WTC11 (cell line): Measurements from ENCODE around the gene GCM1.

Source experiments
- CREB1 ChIP-seq: sonication (generic); formaldehyde crosslinking; IDR thresholded peaks from 2 replicates; pipeline ENCODE4 v1.8.0; 2023; ENCODE audit warnings: mild to moderate bottlenecking, missing genetic modification reagents
- CTCF ChIP-seq: fragments of 200-600 bp; IDR thresholded peaks from 2 replicates; pipeline ENCODE4 v1.8.0; 2022; ENCODE audit warnings: antibody characterized with exemption
- ESRRA ChIP-seq: sonication (generic); formaldehyde crosslinking; IDR thresholded peaks from 2 replicates; pipeline ENCODE4 v1.8.1; 2022; ENCODE audit warnings: mild to moderate bottlenecking, missing genetic modification reagents, borderline replicate concordance
- HMGXB4 ChIP-seq: sonication (generic); formaldehyde crosslinking; IDR thresholded peaks from 2 replicates; pipeline ENCODE4 v1.8.1; 2023; ENCODE audit warnings: mild to moderate bottlenecking, moderate library complexity, missing genetic modification reagents
- NFE2L1 ChIP-seq: sonication (generic); formaldehyde crosslinking; IDR thresholded peaks from 2 replicates; pipeline ENCODE4 v1.8.1; 2023; ENCODE audit warnings: missing genetic modification reagents
- NR3C1 ChIP-seq: sonication (generic); formaldehyde crosslinking; conservative IDR thresholded peaks from 2 replicates; pipeline ENCODE4 v1.8.1; 2023; ENCODE audit warnings: low read depth, mild to moderate bottlenecking, missing genetic modification reagents
- RORB ChIP-seq: fragments of 250-450 bp; sonication (Bioruptor Pico); IDR thresholded peaks from 2 replicates; pipeline ENCODE4 v1.9.0; 2021; ENCODE audit warnings: mild to moderate bottlenecking
- TEAD1 ChIP-seq: sonication (generic); formaldehyde crosslinking; IDR thresholded peaks from 2 replicates; pipeline ENCODE4 v1.8.0; 2022; ENCODE audit warnings: mild to moderate bottlenecking, missing genetic modification reagents
- USF1 ChIP-seq: sonication (generic); formaldehyde crosslinking; IDR thresholded peaks from 2 replicates; pipeline ENCODE4 v1.8.0; 2022; ENCODE audit warnings: mild to moderate bottlenecking, missing genetic modification reagents
- TF ChIP-seq, protein P1 (sequence below): sonication (generic); formaldehyde crosslinking; conservative IDR thresholded peaks from 2 replicates; pipeline ENCODE4 v1.8.1; 2023; ENCODE audit warnings: mild to moderate bottlenecking, low read depth, missing genetic modification reagents, moderate library complexity

DNA sequence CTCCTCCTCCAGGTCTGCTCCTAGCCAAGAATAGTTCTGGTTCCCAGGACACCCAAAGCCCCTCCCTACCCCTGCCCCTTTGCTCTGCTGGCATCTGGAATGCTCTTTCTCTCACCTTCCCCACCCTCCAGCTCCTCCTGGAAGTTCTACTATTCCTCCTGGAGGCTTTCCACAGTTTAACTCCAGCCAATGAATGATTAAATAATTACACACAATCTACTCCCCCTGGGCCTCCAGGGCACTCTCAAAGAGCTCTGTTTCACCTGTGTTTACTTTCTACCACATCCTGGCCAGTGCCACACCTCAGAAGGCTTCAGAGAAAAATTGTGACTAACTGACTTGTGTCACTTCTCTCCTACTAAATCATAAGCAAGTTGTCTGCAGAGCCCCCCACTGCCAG, 36.2 kb downstream of the GCM1 start:
- TF ChIP-seq NFE2L1 (no peak), CTCF (no peak), ESRRA (CRISPR knock-in tag) (no peak), CREB1 (CRISPR knock-in tag) (no peak), NR3C1 (no peak), RORB (CRISPR knock-in tag) (no peak), USF1 (CRISPR knock-in tag) (no peak), HMGXB4 (CRISPR knock-in tag) (no peak), TEAD1 (CRISPR knock-in tag) (no peak)
- TF ChIP-seq, protein P1, sequence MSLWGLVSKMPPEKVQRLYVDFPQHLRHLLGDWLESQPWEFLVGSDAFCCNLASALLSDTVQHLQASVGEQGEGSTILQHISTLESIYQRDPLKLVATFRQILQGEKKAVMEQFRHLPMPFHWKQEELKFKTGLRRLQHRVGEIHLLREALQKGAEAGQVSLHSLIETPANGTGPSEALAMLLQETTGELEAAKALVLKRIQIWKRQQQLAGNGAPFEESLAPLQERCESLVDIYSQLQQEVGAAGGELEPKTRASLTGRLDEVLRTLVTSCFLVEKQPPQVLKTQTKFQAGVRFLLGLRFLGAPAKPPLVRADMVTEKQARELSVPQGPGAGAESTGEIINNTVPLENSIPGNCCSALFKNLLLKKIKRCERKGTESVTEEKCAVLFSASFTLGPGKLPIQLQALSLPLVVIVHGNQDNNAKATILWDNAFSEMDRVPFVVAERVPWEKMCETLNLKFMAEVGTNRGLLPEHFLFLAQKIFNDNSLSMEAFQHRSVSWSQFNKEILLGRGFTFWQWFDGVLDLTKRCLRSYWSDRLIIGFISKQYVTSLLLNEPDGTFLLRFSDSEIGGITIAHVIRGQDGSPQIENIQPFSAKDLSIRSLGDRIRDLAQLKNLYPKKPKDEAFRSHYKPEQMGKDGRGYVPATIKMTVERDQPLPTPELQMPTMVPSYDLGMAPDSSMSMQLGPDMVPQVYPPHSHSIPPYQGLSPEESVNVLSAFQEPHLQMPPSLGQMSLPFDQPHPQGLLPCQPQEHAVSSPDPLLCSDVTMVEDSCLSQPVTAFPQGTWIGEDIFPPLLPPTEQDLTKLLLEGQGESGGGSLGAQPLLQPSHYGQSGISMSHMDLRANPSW (CRISPR knock-in tag) = no peak
